ENCODE data around the gene NRXN3. TPM values are rescaled to one million over a fixed set of nuclear protein-coding genes. Genes with fewer than 3 reads are reported as not detected.

Gene NRXN3
- total and polyA plus RNA-seq, 2 of the 4 experiments (the other 2 are of a cell fraction), result 4.8 to 25.1 TPM

- peaks cover 11% of the 10 kb centered on the region for H3K9me3 ChIP-seq (ENCODE audit: control insufficient read depth, insufficient read depth, low read length)
- no peak overlapping the region for H3K56ac ChIP-seq (ENCODE audit: extremely low read depth, insufficient read depth, low read length)
- H4K5ac ChIP-seq (ENCODE audit: low read depth, low read length), result no peak overlapping the region
- H3K4me2 ChIP-seq (ENCODE audit: low read depth, low read length), result no peak overlapping the region
- no peak overlapping the region for H2BK15ac ChIP-seq (ENCODE audit: low read depth, low read length)
- H2AK9ac ChIP-seq (replicated peaks; ENCODE audit: low read depth, low read length, poor library complexity), result no peak overlapping the region
- no peaks in the 10 kb centered on the region for H3K9me1 ChIP-seq (ENCODE audit: insufficient read depth, low read length)
- no peak overlapping the region for H3K4me3 ChIP-seq (ENCODE audit: insufficient read depth, low read depth, low read length)
- dilution Hi-C loops (cut with HindIII; ENCODE audit: low sequenced_read_pairs, unreplicated experiment), result no loop called here
- H4K8ac ChIP-seq (ENCODE audit: low read depth in 2 of 2, low read length in 2 of 2), result no peak overlapping the region
- no peak overlapping the region for H3K14ac ChIP-seq (replicated peaks; ENCODE audit: low read depth, low read length)
- DNase-seq (no peak), ATAC-seq (ENCODE audit: low read depth) (no peak)
- no peak overlapping the region for H3K9ac ChIP-seq (ENCODE audit: low read depth, low read length)
- H2BK5ac ChIP-seq (ENCODE audit: low read depth, low read length, poor library complexity, severe bottlenecking), result no peak overlapping the region
- no peak overlapping the region for H3K4ac ChIP-seq (ENCODE audit: low read depth, low read length)
- no peaks in the 10 kb centered on the region for H3K79me1 ChIP-seq (ENCODE audit: low read depth in 1 of 2, low read length in 2 of 2)
- H3K18ac ChIP-seq (ENCODE audit: low read depth, low read length), result no peak overlapping the region
- in situ Hi-C loops (cut with MboI; ENCODE audit: low sequenced_read_pairs), result no loop called here
- H2AK5ac ChIP-seq (ENCODE audit: low read depth, low read length), result no peak overlapping the region
- no peak overlapping the region for H2BK120ac ChIP-seq (ENCODE audit: low read depth, low read length)
- H4K20me1 ChIP-seq (ENCODE audit: insufficient read depth, low read length), result no peaks in the 10 kb centered on the region
- intact Hi-C loops (cut with micrococcal nuclease), result no loop called here
- H3K27ac ChIP-seq (ENCODE audit: insufficient read depth, low read length), result no peak overlapping the region
- no peak overlapping the region for H4K91ac ChIP-seq (ENCODE audit: insufficient read depth, low read depth, low read length)
- no TSS peak for BruUV-seq (replicated peaks)
- H3K4me1 ChIP-seq (ENCODE audit: control insufficient read depth, insufficient read depth, low read length), result no peaks in the 10 kb centered on the region
- H3K27me3 ChIP-seq (ENCODE audit: control insufficient read depth, insufficient read depth, low read length), result no peaks in the 10 kb centered on the region
- no peak overlapping the region for H2AFZ ChIP-seq (replicated peaks; ENCODE audit: low read length, poor library complexity)
- H3K36me3 ChIP-seq (ENCODE audit: control insufficient read depth, insufficient read depth, low read length), result no peaks in the 10 kb centered on the region
- ChIA-PET POLR2A (ENCODE audit: unreplicated experiment) (no interaction called here), CTCF (no interaction called here)
- H2BK20ac ChIP-seq (ENCODE audit: low read depth, low read length), result no peak overlapping the region
- TF ChIP-seq RCOR1 (IDR thresholded peaks at IDR 0.05; ENCODE audit: insufficient replicate concordance, low read length) (no peak), FOS (IDR thresholded peaks at IDR 0.05; ENCODE audit: low read depth, low read length) (no peak), MAZ (IDR thresholded peaks at IDR 0.05; ENCODE audit: borderline replicate concordance, low read depth, low read length) (no peak), RFX5 (IDR thresholded peaks at IDR 0.05; ENCODE audit: low read depth, low read length) (no peak), BHLHE40 (IDR thresholded peaks at IDR 0.05; ENCODE audit: low read depth, low read length) (no peak), RAD21 (IDR thresholded peaks at IDR 0.05; ENCODE audit: low read length) (no peak), CTCF (conservative IDR thresholded peaks at IDR 0.05; ENCODE audit: low read depth, low read length) (no peak), USF2 (IDR thresholded peaks at IDR 0.05; ENCODE audit: low read depth, low read length) (no peak), CEBPB (IDR thresholded peaks at IDR 0.05; ENCODE audit: low read depth, low read length) (no peak), CHD1 (IDR thresholded peaks at IDR 0.05; ENCODE audit: low read depth, low read length) (no peak), MAFK (IDR thresholded peaks at IDR 0.05; ENCODE audit: low read depth, low read length) (no peak), MXI1 (IDR thresholded peaks at IDR 0.05; ENCODE audit: borderline replicate concordance, low read depth, low read length) (no peak), ELK1 (IDR thresholded peaks at IDR 0.05; ENCODE audit: borderline replicate concordance, low read depth, low read length) (no peak), SMC3 (IDR thresholded peaks at IDR 0.05; ENCODE audit: low read depth, low read length) (no peak), POLR2A (IDR thresholded peaks at IDR 0.05; ENCODE audit: low read depth, low read length) (no peak), NFE2L2 (IDR thresholded peaks at IDR 0.05; ENCODE audit: low read depth, low read length) (no peak)
- H3K23ac ChIP-seq (ENCODE audit: low read depth, low read length), result no peak overlapping the region
- no CpG with 5 or more reads among the region's 1 CpG for WGBS, 2 experiments (ENCODE audit: extremely low coverage in 2 of 2, insufficient read length in 1 of 2)
Measured at GRCh38 chr14:78652727-78653126, 482.6 kb downstream of the NRXN3 start.

Measured in IMR-90 (cell line).